Karpas-422 (cell line): Measurements from ENCODE around the gene CEP85. TPM values are rescaled to one million over a fixed set of nuclear protein-coding genes. Genes with fewer than 3 reads are reported as not detected.

Source experiments
- DNase-seq: peaks from one replicate; pipeline ENCODE4 v3.0.0-alpha.2; 2015
- H2AFZ ChIP-seq: fragments of 200-600 bp; sonication (generic); 2 replicates; pipeline ENCODE4 v1.6.1; 2014; ENCODE audit warnings: antibody characterized with exemption, low read length, mixed read lengths
- H3K27ac ChIP-seq: fragments of 200-600 bp; sonication (generic); 2 replicates; pipeline ENCODE4 v1.5.1; 2014; ENCODE audit warnings: mild to moderate bottlenecking, low read length, moderate library complexity
- H3K27me3 ChIP-seq: fragments of 200-600 bp; sonication (generic); 2 replicates; pipeline ENCODE4 v1.6.1; 2014; ENCODE audit warnings: low read length, mixed read lengths
- H3K36me3 ChIP-seq: fragments of 200-600 bp; sonication (generic); 2 replicates; pipeline ENCODE4 v1.6.1; 2014; ENCODE audit warnings: low read length, mixed read lengths; ENCODE audit not compliant: insufficient read depth
- H3K4me1 ChIP-seq: fragments of 200-600 bp; sonication (generic); 2 replicates; pipeline ENCODE4 v1.6.1; 2014; ENCODE audit warnings: mild to moderate bottlenecking, low read length, mixed read lengths
- H3K4me2 ChIP-seq: fragments of 200-600 bp; sonication (generic); 2 replicates; pipeline ENCODE4 v1.6.1; 2014; ENCODE audit warnings: low read length, low read depth, mild to moderate bottlenecking; ENCODE audit not compliant: poor library complexity, severe bottlenecking
- H3K4me3 ChIP-seq: fragments of 200-600 bp; sonication (generic); 2 replicates; pipeline ENCODE4 v1.5.1; 2014; ENCODE audit warnings: mild to moderate bottlenecking, antibody characterized with exemption, low read length, mixed read lengths
- H3K79me2 ChIP-seq: fragments of 200-600 bp; sonication (generic); 2 replicates; pipeline ENCODE4 v1.6.1; 2014; ENCODE audit warnings: mild to moderate bottlenecking, low read length, mixed read lengths
- H3K9ac ChIP-seq: fragments of 200-600 bp; sonication (generic); 2 replicates; pipeline ENCODE4 v1.6.0; 2014; ENCODE audit warnings: low read length
- H3K9me2 ChIP-seq: fragments of 200-600 bp; sonication (generic), shearing (Covaris generic); replicated peaks from 2 replicates; pipeline ENCODE4 v1.6.0; 2014; ENCODE audit warnings: mild to moderate bottlenecking, low read length, moderate library complexity; ENCODE audit not compliant: insufficient read depth
- H3K9me3 ChIP-seq: fragments of 300-700, 200-600 bp; sonication (generic); 2 replicates; pipeline ENCODE4 v1.6.1; 2014; ENCODE audit warnings: low read length, mixed read lengths
- H4K20me1 ChIP-seq: fragments of 200-600 bp; sonication (generic); 2 replicates; pipeline ENCODE4 v1.6.1; 2014; ENCODE audit warnings: mild to moderate bottlenecking, antibody characterized with exemption, low read length, low read depth; ENCODE audit not compliant: insufficient read depth
- total RNA-seq: library from RNA; depleted of rRNA; stranded (reverse); fragments of >200 nt; shearing (Covaris generic); gene quantifications from 2 replicates; pipeline ENCODE4 v1.2.3, GENCODE V29; 2014; ENCODE audit warnings: low replicate concordance

The CEP85 gene
- total RNA-seq, 1 experiment from 2014 or later: 23.8 TPM

GRCh38 chr1:26191739-26192138 lies 42.3 kb upstream of the CEP85 start:
- Histone ChIP-seq H3K79me2 (no peaks in the 10 kb centered on the region), H3K4me2 (no peak overlapping the region), H3K27ac (no peak overlapping the region), H3K27me3 (no peaks in the 10 kb centered on the region), H3K9ac (no peak overlapping the region), H3K9me2 (no peaks in the 10 kb centered on the region), H4K20me1 (no peaks in the 10 kb centered on the region), H3K4me1 (no peaks in the 10 kb centered on the region), H3K36me3 (no peaks in the 10 kb centered on the region), H3K9me3 (no peaks in the 10 kb centered on the region), H2AFZ (no peak overlapping the region), H3K4me3 (no peak overlapping the region)
- DNase-seq: no peak

- no peak overlapping the region for H3K27ac ChIP-seq
- no peak overlapping the region for H3K4me2 ChIP-seq
- no peaks in the 10 kb centered on the region for H4K20me1 ChIP-seq
- H3K4me3 ChIP-seq: no peak overlapping the region
- H3K79me2 ChIP-seq: no peaks in the 10 kb centered on the region
- H3K36me3 ChIP-seq: no peaks in the 10 kb centered on the region
- no peaks in the 10 kb centered on the region for H3K9me2 ChIP-seq
- H2AFZ ChIP-seq: no peak overlapping the region
- no peaks in the 10 kb centered on the region for H3K9me3 ChIP-seq
- H3K27me3 ChIP-seq: no peaks in the 10 kb centered on the region
- H3K4me1 ChIP-seq: no peaks in the 10 kb centered on the region
- DNase-seq: no peak
- no peak overlapping the region for H3K9ac ChIP-seq
Measured at GRCh38 chr1:26195805-26196204, 38.2 kb upstream of the CEP85 start.

- H2AFZ ChIP-seq: no peak overlapping the region
- DNase-seq: no peak
- no peak overlapping the region for H3K9ac ChIP-seq
- no peaks in the 10 kb centered on the region for H3K9me3 ChIP-seq
- no peaks in the 10 kb centered on the region for H3K79me2 ChIP-seq
- no peaks in the 10 kb centered on the region for H4K20me1 ChIP-seq
- H3K27me3 ChIP-seq: no peaks in the 10 kb centered on the region
- H3K4me2 ChIP-seq: no peak overlapping the region
- H3K27ac ChIP-seq: no peak overlapping the region
- no peaks in the 10 kb centered on the region for H3K4me1 ChIP-seq
- no peak overlapping the region for H3K4me3 ChIP-seq
- H3K9me2 ChIP-seq: no peaks in the 10 kb centered on the region
- no peaks in the 10 kb centered on the region for H3K36me3 ChIP-seq
Measured at GRCh38 chr1:26197301-26197700, 36.7 kb upstream of the CEP85 start.

GRCh38 chr1:26197813-26198212 lies 36.2 kb upstream of the CEP85 start:
- no peak overlapping the region for H3K9ac ChIP-seq
- H3K79me2 ChIP-seq: no peaks in the 10 kb centered on the region
- no peaks in the 10 kb centered on the region for H3K36me3 ChIP-seq
- H3K9me3 ChIP-seq: no peaks in the 10 kb centered on the region
- no peak overlapping the region for H3K27ac ChIP-seq
- no peak overlapping the region for H3K4me3 ChIP-seq
- no peak overlapping the region for H2AFZ ChIP-seq
- no peaks in the 10 kb centered on the region for H3K4me1 ChIP-seq
- H3K4me2 ChIP-seq: no peak overlapping the region
- H3K27me3 ChIP-seq: no peaks in the 10 kb centered on the region
- H4K20me1 ChIP-seq: no peaks in the 10 kb centered on the region
- DNase-seq: no peak
- no peaks in the 10 kb centered on the region for H3K9me2 ChIP-seq

- Histone ChIP-seq H3K4me3 (no peak overlapping the region), H3K4me1 (no peaks in the 10 kb centered on the region), H3K4me2 (no peak overlapping the region), H2AFZ (no peak overlapping the region), H3K9ac (no peak overlapping the region), H3K9me2 (no peaks in the 10 kb centered on the region), H3K79me2 (no peaks in the 10 kb centered on the region), H3K27me3 (no peaks in the 10 kb centered on the region), H3K9me3 (no peaks in the 10 kb centered on the region), H3K36me3 (no peaks in the 10 kb centered on the region), H4K20me1 (no peaks in the 10 kb centered on the region), H3K27ac (no peak overlapping the region)
- no peak for DNase-seq
Measured at GRCh38 chr1:26200413-26200812, 33.6 kb upstream of the CEP85 start.

GRCh38 chr1:26203642-26204318 lies 30.2 kb upstream of the CEP85 start:
- H3K4me2 ChIP-seq: no peak overlapping the region
- H3K4me3 ChIP-seq: no peak overlapping the region
- H3K27me3 ChIP-seq: no peaks in the 10 kb centered on the region
- H3K9me3 ChIP-seq: no peaks in the 10 kb centered on the region
- no peaks in the 10 kb centered on the region for H3K36me3 ChIP-seq
- no peaks in the 10 kb centered on the region for H3K4me1 ChIP-seq
- H4K20me1 ChIP-seq: no peaks in the 10 kb centered on the region
- H2AFZ ChIP-seq: no peak overlapping the region
- H3K27ac ChIP-seq: no peak overlapping the region
- DNase-seq: peak; percentile 64
- H3K79me2 ChIP-seq: no peaks in the 10 kb centered on the region
- no peaks in the 10 kb centered on the region for H3K9me2 ChIP-seq
- no peak overlapping the region for H3K9ac ChIP-seq

- no peak overlapping the region for H2AFZ ChIP-seq
- H3K36me3 ChIP-seq: no peaks in the 10 kb centered on the region
- no peaks in the 10 kb centered on the region for H3K9me3 ChIP-seq
- H4K20me1 ChIP-seq: no peaks in the 10 kb centered on the region
- H3K27me3 ChIP-seq: no peaks in the 10 kb centered on the region
- H3K4me2 ChIP-seq: no peak overlapping the region
- H3K27ac ChIP-seq: no peak overlapping the region
- no peak overlapping the region for H3K4me3 ChIP-seq
- no peak overlapping the region for H3K9ac ChIP-seq
- no peaks in the 10 kb centered on the region for H3K79me2 ChIP-seq
- no peak for DNase-seq
- H3K9me2 ChIP-seq: no peaks in the 10 kb centered on the region
- H3K4me1 ChIP-seq: no peaks in the 10 kb centered on the region
Measured at GRCh38 chr1:26210147-26210870, 23.7 kb upstream of the CEP85 start.

- H3K4me1 ChIP-seq: no peaks in the 10 kb centered on the region
- H3K79me2 ChIP-seq: no peaks in the 10 kb centered on the region
- H4K20me1 ChIP-seq: no peaks in the 10 kb centered on the region
- no peak overlapping the region for H3K4me2 ChIP-seq
- no peak for DNase-seq
- H3K9ac ChIP-seq: no peak overlapping the region
- no peak overlapping the region for H3K4me3 ChIP-seq
- H3K27ac ChIP-seq: no peak overlapping the region
- H3K9me2 ChIP-seq: no peaks in the 10 kb centered on the region
- H3K9me3 ChIP-seq: no peaks in the 10 kb centered on the region
- H2AFZ ChIP-seq: no peak overlapping the region
- no peaks in the 10 kb centered on the region for H3K27me3 ChIP-seq
- no peaks in the 10 kb centered on the region for H3K36me3 ChIP-seq
Measured at GRCh38 chr1:26212726-26213125, 21.3 kb upstream of the CEP85 start.
